Measurements from ENCODE around the gene DERA.
"Not testable (repeated sequence)": the region's sequence is repeated elsewhere in the genome, so short reads cannot be mapped to it uniquely, and the experiment has no call there.

DERA gene

DNA sequence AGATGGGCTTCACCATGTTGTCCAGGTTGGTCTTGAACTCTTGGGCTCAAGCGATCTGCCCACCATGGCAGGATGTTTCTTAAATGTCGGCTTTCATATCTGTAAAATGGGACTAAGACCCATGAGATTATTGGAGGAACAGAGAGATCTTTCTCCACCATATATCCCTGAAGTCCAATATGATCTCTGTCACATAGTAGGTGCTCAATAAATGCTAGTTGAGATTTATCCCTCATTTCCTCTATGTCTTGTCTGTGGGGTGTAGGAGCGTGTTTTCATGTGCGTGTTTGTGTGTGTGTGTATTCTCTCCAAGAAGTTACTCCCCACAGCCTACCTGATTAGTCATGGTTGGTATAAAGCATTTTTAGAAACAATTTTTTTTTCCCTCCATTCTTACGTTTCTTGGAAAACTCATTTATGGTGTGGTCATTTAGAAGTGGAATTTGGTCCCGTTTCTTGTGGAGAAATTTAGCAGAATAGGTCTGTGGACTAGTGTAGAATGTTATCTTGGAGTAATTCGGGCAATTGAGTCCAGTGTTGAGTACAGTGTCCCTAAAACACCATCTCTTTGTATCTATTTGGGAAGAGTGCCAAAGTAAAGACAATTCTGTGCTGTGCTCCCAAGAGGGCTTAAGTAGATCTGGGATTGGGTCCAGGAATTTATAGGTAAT lies 24.6 kb upstream of the DERA start:
- peaks cover 3% of the 10 kb centered on the region; the same call in 1 of the 2 replicates for H3K36me3 ChIP-seq (ENCODE audit: insufficient read depth, low read length)

DNA sequence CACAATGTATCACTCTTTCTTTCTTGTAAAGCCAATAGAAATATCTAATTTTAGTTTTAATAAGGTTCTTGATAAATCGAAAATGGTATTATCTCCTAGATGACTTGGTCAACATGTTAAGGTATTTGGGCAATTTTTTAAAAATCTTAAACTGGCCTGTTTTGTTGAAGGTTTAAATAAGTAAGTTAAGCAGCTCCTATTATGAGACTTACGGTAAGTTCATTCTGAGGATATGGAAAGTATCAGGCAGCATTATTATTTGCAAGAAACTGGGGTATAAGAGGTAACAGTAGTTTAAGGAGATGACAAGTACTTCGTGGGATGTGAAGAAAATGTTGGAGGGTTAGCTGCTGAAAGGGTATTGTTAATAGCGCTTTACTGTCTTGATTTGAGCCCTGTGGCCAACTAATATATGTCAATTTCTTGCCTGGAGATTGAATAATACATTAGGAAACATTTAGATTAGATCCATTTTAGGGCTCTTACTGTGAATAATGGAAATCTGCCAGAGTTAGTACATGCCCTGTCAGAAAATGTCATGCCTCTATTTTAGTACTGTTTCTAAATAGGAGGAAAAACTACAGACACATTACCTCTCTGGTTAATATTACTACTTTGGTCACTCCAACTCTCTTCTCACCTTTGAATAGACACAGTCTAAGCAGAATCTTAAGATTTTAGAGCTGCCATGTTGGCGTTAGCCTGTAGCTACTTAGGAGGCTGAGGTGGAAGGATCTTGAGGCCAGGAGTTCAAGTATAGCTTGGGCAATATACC lies 23.9 kb upstream of the DERA start:
- Histone ChIP-seq H3K9ac (ENCODE audit: low read depth, low read length) (no peak overlapping the region), H3K4me1 (ENCODE audit: insufficient read depth, low read length) (no peaks in the 10 kb centered on the region; the same call in 1 of the 2 replicates), H3K36me3 (ENCODE audit: insufficient read depth, low read length) (peaks cover 3% of the 10 kb centered on the region; the same call in 1 of the 2 replicates), H3K9me3 (ENCODE audit: control insufficient read depth, insufficient read depth, low read length) (no peaks in the 10 kb centered on the region)

More for the DNA sequence above, 24.6 kb upstream of the DERA start:
- Histone ChIP-seq H3K9ac (ENCODE audit: low read depth, low read length) (no peak overlapping the region), H3K9me3 (ENCODE audit: control insufficient read depth, insufficient read depth, low read length) (no peaks in the 10 kb centered on the region), H3K4me1 (ENCODE audit: insufficient read depth, low read length) (no peaks in the 10 kb centered on the region; the same call in 1 of the 2 replicates)

DNA sequence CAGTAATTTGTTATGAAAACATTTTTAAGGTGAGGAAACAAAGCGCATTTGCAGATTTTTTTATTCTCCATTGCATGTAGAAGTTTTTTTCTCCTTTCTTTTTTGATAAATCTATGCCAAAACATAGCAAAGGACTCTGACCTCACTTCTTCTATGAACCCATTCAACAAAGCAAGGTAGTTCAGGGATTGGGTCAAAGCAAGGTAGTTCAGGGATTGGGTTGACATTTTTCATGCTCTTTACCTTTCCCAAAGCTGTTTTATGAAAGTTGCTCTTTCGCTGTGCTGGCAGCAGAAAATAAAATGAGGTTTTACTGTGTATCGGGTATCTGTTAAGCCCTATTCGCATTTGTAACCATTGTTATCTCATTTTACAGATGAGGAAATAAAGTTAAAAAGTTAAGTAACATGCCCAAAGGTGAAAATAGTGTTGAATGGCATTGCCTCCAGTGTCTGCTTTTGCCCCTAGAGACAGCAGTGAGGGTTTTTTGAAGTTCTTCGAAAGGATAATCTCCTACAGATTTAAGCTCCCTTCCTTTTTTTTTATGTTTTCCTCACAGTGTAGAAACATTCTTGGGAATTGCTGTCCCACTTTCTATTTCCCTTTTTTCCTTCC lies 18.4 kb upstream of the DERA start:
- H3K9me3 ChIP-seq (ENCODE audit: control insufficient read depth, insufficient read depth, low read length), result no peaks in the 10 kb centered on the region
- no peaks in the 10 kb centered on the region for H3K4me1 ChIP-seq (ENCODE audit: insufficient read depth, low read length)
- no peak overlapping the region for H3K9ac ChIP-seq (ENCODE audit: low read depth, low read length)
- peaks cover 3% of the 10 kb centered on the region; the same call in 1 of the 2 replicates for H3K36me3 ChIP-seq (ENCODE audit: insufficient read depth, low read length)

DNA sequence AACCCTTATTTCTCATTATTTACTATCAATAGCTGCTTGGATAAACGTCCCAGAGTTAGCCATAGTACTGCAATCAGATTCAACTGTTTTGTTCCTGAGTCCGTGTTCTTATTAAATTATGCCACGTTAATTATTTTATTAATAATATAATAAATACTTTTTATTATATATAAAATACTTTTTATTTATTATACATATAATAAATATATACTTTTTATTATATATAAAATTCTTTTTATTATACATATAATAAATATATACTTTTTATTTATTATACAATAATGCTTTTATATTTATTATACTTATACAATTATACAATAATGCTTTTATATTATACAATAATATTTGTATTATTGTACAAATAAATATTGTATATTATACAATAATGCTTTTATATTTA lies 17.9 kb upstream of the DERA start:
- Histone ChIP-seq H3K4me1 (ENCODE audit: insufficient read depth, low read length) (no peaks in the 10 kb centered on the region), H3K36me3 (ENCODE audit: insufficient read depth, low read length) (0 out of 2 replicates have a peak, but pooled peaks cover 3% of the 10 kb centered on the region), H3K9ac (ENCODE audit: low read depth, low read length) (no peak overlapping the region), H3K9me3 (ENCODE audit: control insufficient read depth, insufficient read depth, low read length) (no peaks in the 10 kb centered on the region)

DNA sequence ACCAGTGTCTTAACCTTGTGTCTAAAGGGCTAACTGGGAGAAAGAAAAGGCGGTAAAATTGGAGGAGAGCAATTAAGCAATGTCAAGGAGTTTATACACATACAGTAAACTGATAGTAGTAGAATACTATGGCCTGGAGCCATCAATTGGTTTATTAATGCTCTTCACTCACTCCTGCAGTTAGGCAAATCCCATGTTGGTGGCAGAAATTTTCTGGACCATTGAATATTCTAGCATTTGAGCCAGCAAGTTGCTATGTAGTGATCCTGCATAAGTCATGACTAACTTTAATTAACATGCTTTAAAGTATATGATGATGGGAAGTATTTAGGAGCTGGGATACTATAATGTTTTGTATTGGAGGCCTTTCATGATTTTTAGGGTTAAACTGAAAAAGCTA lies 14.3 kb upstream of the DERA start:
- Histone ChIP-seq H3K9me3 (ENCODE audit: control insufficient read depth, insufficient read depth, low read length) (no peaks in the 10 kb centered on the region), H3K4me1 (ENCODE audit: insufficient read depth, low read length) (no peaks in the 10 kb centered on the region), H3K9ac (ENCODE audit: low read depth, low read length) (no peak overlapping the region), H3K36me3 (ENCODE audit: insufficient read depth, low read length) (peaks cover 6% of the 10 kb centered on the region; the same call in 1 of the 2 replicates)

DNA sequence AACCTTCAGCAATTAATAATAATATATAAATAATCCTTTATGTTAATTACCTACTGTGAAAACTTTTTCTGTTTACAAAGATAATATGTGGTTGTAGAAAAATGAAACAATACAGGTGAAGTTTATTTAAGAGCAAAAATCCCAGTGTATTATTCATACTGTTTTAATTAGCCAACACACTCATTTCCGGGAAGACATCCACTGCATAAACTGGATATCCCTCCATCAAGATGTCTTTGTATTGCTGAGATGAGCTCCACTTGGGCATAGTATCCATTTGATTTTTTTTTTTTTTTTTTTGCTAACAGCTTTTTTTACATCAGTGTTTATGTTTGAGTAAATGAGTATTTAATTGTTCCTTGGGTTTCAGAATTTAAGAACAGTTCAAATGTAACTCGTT lies 13.7 kb upstream of the DERA start:
- peaks cover 8% of the 10 kb centered on the region; the same call in 1 of the 2 replicates for H3K36me3 ChIP-seq (ENCODE audit: insufficient read depth, low read length)
- no peaks in the 10 kb centered on the region for H3K4me1 ChIP-seq (ENCODE audit: insufficient read depth, low read length)
- H3K9me3 ChIP-seq (ENCODE audit: control insufficient read depth, insufficient read depth, low read length), result no peaks in the 10 kb centered on the region
- no peak overlapping the region for H3K9ac ChIP-seq (ENCODE audit: low read depth, low read length)

DNA sequence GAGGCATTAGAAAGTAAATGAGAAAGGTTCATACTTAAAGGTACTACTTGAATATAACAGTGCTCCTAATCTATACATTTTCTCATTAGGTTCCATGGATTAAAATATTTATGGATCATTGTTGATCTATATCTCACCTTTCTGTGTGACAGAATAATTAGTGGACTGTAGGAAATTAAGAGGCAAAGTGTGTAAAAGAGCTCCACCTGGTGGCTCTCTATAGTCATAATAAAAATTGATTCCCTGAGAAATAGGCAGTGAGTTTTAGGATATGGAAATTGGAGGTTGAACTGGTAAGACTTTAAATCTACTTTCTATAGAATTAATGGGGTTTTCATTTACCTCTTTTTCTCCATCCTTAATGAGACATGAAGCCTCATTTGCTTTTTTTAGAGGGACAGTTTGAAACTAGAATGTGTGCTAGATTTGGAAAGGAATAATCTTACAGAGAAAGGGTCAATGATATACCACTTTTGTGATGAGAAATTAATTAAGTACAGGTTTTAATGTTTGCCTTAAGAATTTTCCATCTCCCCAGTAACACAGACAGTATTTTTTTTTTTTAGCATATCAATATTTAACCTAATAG lies 11.8 kb upstream of the DERA start:
- Histone ChIP-seq H3K36me3 (ENCODE audit: insufficient read depth, low read length) (peaks cover 12% of the 10 kb centered on the region), H3K4me1 (ENCODE audit: insufficient read depth, low read length) (no peaks in the 10 kb centered on the region), H3K9me3 (ENCODE audit: control insufficient read depth, insufficient read depth, low read length) (no peaks in the 10 kb centered on the region), H3K9ac (ENCODE audit: low read depth, low read length) (no peak overlapping the region)

DNA sequence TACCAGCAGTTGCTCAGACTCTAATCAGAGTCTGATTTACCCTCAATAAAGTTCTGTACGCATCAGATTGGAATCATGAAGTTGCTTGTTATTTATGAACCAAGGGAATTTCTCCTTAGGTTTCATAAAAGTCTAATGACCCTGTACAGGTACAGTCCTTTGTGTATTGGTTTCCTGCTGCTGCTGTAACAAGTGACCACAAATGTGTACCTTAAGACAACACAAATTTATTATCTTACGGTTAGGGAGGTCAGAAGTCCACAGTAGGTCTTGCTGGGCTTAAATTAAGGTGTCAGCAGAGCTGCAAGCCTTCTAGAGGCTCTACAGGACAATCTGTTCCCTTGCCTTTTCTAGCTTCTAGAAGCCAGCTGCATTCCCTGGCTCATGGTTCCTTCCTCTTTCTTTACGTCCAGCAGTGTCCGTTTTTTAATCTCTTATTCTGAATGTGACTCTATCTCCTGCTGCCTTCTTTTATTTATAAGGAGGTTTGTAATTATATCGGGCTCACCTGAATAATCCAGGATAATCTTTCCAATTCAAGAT lies 6.7 kb upstream of the DERA start:
- Histone ChIP-seq H3K9me3 (ENCODE audit: control insufficient read depth, insufficient read depth, low read length) (no peaks in the 10 kb centered on the region), H3K36me3 (ENCODE audit: insufficient read depth, low read length) (peaks cover 12% of the 10 kb centered on the region), H3K4me1 (ENCODE audit: insufficient read depth, low read length) (no peaks in the 10 kb centered on the region), H3K9ac (ENCODE audit: low read depth, low read length) (no peak overlapping the region)

DNA sequence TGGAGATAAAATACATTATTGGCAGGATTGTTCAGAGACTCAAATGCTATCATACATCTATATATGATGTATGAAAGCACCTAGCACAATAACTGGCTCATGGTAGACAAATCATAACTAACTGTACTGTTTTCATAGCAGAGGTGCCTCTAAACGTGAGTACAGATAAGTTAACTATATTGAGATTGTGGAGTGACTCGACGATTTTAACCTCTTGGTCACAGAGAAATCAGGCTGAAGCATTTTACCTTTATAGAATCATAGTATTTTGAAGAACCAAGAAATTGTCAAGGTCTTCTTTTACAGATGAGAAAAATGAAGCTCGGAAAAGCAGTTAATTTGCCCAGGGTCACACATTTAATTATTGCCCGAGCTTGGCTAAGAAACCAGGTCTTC lies 666 bp upstream of the DERA start:
- Histone ChIP-seq H3K9ac (ENCODE audit: low read depth, low read length) (peak overlapping the region; percentile 82; the same call in 1 of the 2 replicates), H3K36me3 (ENCODE audit: insufficient read depth, low read length) (no peaks in the 10 kb centered on the region), H3K9me3 (ENCODE audit: control insufficient read depth, insufficient read depth, low read length) (no peaks in the 10 kb centered on the region)

DNA sequence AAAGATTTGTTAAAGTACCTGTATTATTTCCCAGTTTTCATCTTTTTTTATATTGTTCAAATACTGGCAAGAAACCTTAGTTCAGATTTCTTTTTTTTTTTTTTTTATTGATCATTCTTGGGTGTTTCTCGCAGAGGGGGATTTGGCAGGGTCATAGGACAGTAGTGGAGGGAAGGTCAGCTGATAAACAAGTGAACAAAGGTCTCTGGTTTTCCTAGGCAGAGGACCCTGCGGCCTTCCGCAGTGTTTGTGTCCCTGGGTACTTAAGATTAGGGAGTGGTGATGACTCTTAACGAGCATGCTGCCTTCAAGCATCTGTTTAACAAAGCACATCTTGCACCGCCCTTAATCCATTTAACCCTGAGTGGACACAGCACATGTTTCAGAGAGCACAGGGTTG lies 799 bp downstream of the DERA start:
- H3K36me3 ChIP-seq (ENCODE audit: insufficient read depth, low read length); H3K4me1 ChIP-seq (ENCODE audit: insufficient read depth, low read length); H3K9me3 ChIP-seq (ENCODE audit: control insufficient read depth, insufficient read depth, low read length): not testable (repeated sequence)
- H3K9ac ChIP-seq (ENCODE audit: low read depth, low read length), result peak overlapping the region; percentile 82

More for the DNA sequence above, 666 bp upstream of the DERA start:
- peaks cover 10% of the 10 kb centered on the region; the same call in 1 of the 2 replicates for H3K4me1 ChIP-seq (ENCODE audit: insufficient read depth, low read length)

DNA sequence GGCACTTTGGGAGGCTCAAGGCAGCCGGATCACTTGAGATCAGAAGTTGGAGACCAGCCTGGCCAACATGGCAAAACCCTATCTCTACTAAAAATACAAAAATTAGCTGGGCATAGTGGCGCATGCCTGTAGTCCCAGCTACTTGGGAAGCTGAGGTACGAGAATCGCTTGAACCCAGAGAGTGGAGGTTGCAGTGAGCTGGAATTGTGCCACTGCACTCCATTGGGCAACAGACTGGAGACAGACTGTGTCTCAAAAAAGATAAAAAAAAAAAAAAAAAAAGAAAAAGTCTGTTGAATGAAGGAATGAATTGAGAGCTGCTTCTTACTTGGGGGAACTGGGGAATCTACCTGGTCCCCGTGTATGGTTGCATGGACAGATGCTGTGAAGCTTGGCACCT lies 3.0 kb downstream of the DERA start:
- H3K36me3 ChIP-seq (ENCODE audit: insufficient read depth, low read length); H3K9me3 ChIP-seq (ENCODE audit: control insufficient read depth, insufficient read depth, low read length); H3K4me1 ChIP-seq (ENCODE audit: insufficient read depth, low read length); H3K9ac ChIP-seq (ENCODE audit: low read depth, low read length): not testable (repeated sequence)

DNA sequence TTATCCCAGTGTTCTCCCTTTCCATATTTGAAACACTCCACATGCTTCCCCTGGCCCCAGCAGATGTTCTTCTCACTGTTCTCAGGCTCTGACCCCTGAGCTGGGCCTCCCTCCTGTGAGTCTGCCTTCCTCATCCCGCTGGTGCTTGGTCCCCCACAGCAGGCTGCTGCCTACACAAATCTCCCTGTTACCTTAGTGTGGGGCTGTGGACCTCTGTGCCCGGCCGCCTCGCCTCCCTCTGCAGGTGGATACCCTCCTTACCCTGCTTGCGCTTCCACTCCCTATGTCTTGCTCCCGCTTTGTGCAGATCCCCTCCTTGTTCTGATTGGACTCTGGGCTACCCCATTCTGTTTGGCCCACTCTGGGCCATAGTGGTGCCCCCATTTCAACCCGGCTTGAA lies 6.9 kb downstream of the DERA start:
- no peaks in the 10 kb centered on the region for H3K9me3 ChIP-seq (ENCODE audit: control insufficient read depth, insufficient read depth, low read length)
- no peak overlapping the region for H3K9ac ChIP-seq (ENCODE audit: low read depth, low read length)
- no peaks in the 10 kb centered on the region for H3K36me3 ChIP-seq (ENCODE audit: insufficient read depth, low read length)
- H3K4me1 ChIP-seq (ENCODE audit: insufficient read depth, low read length), result peaks cover 8% of the 10 kb centered on the region; the same call in 1 of the 2 replicates

DNA sequence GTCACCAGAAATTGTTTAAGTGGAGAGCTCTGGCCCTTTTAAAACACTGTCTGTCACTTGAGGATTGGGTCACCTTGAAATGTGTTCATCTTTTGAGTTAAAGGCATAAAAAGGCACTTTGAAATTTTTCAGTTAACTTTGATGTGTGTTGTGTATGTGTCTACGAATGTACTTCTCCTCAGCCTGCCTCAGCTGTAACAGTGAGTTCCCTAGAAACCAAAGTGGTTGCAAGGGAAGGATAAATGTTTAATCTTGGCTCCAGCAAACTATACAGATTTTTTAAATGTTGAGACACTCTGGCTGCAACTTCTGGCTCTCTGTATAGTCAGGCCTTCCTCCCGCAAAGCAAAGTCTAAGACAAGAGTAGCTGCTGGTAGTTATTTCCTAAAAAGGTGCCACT lies 8.3 kb downstream of the DERA start:
- H3K9ac ChIP-seq (ENCODE audit: low read depth, low read length), result no peak overlapping the region
- no peaks in the 10 kb centered on the region for H3K36me3 ChIP-seq (ENCODE audit: insufficient read depth, low read length)
- H3K9me3 ChIP-seq (ENCODE audit: control insufficient read depth, insufficient read depth, low read length), result no peaks in the 10 kb centered on the region
- H3K4me1 ChIP-seq (ENCODE audit: insufficient read depth, low read length), result peaks cover 8% of the 10 kb centered on the region; the same call in 1 of the 2 replicates

DNA sequence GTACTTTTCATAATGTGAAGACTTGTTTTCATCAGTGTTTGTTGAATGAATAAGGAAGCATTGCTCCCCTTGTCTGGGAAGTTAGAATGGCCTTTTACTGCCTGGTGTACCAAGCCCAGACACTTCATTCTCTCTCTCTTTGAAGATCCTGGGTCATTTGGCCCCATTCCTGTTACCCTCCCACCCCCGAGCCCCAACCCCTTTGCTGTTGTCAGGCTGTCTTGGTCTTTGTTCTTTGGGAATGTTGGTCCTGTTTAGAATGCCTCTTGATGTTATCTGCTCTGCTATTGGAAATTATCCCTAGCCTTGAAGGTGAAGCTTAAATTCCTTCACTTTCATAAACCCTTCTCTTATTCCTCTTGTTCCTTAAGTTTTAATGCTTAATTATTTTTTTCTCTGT lies 13.8 kb downstream of the DERA start:
- H3K36me3 ChIP-seq (ENCODE audit: insufficient read depth, low read length), result no peaks in the 10 kb centered on the region
- no peak overlapping the region for H3K9ac ChIP-seq (ENCODE audit: low read depth, low read length)
- peaks cover 17% of the 10 kb centered on the region for H3K4me1 ChIP-seq (ENCODE audit: insufficient read depth, low read length)
- no peaks in the 10 kb centered on the region for H3K9me3 ChIP-seq (ENCODE audit: control insufficient read depth, insufficient read depth, low read length)

All from ES-I3 (cell line).